Effector CD8-positive, alpha-beta T cell (primary cell): Measurements from ENCODE around the gene LHPP.

Experiments
- DNase-seq: peaks from one replicate; lab custom pipeline; 2025; lab: John Stamatoyannopoulos, UW

The LHPP gene

DNA sequence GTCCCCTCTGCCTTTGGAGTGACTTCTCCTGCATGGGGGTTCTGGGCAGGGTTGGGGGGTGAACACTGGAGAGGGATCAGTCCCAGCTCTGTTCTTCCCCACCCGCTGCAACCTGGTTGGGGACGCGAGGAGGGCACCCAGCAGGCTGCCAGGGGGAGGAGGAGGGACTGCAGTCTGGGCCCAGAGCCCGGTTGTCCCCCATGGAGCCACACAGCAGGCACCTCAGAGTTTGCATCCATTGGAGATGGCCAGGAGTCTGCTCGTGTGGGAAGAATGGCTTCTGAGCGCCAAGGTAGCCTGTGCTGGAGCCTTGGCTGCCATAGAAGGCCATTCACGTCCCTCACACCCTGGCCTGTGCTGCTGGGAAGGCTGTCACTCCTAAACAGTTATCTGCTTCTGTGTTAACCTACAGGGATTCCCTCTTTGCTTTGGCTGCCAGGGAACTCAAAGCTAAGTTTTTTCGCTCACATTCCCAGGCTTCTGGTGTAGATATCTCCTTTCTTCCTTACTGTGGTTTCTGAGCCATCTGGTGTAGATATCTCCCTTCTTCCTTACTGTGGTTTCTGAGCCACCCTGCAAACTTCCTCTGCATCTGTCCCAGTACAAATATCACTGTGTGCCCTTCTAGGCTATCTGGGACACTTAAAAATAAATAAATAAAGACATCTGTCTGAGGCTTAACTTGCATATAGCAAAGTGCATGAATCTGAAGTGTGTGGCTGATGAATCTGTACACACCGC, 133.7 kb downstream of the LHPP start:
- no peak for DNase-seq

DNA sequence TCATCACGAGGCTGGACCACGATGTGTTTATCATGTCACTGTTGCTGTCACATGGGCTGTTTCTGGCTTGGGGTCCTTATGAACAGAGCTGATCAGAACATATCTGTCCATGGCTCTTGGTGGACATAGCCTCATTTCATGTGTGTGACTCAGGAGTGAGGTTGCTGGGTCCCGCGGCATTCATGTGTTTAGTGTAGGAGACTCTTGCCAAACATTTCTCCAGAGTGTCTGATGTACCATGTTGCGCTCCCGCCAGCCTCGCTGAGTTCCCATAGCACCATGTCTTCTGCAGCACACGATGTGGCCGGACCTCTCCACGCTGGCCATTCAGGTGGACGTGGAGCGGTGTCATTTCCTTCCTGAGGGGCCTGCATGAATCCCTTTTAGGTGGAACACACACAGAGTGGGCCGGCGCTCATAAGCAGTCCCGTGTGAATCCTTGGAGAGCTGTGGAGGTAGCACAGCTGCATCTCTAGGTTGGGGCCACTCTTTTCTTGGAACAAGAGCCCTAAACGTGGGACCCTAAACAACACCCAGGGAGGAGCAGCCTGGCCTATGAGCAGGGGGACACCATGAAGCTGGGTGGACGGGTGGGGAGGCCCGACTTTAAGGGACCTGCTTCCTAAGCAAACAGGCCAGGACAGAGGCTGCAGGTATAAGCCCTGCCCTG, 134.6 kb downstream of the LHPP start:
- no peak for DNase-seq

DNA sequence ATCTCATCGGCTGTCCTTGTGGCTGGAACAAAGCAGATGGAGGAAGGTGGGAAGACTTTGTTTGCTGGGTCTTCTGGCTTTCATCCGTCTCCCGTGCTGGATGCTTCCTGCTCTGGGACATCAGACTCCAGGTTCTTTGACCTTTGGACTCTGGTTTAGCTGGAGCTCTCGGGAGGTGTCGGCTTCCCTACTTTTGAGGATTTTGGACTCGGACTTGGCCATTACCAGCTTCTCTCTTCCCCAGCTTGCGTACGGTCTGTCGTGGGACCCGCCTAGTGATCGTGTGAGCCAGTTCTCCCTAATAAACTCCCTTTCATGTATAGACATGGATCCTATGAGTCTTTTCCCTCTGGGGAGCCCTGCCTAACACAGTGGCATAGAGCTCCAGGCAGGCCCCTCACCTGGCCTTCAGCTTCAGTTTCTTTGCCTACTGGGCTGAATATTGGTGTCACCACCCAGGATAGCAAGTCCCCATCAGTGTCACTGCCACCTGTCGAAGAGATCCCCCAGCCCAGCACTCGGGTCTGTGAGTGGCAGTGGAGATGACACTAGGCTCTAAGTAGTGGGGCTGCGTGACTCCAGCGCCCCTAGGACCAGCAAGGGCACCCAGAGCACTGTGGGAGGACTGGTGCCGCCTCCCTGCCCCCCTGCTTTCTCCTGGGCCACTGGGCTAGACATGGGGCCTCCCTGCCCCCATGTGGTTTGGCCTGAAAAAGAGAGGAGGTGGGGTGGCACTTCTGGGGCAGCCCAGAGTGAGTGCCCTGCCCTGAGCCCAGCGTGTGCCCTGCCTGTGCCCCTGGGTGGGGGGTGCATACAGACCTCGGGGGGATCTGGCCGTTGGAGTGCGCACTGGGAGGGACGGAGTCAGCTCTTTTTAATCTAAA, 135.6 kb downstream of the LHPP start:
- DNase-seq, result no peak

DNA sequence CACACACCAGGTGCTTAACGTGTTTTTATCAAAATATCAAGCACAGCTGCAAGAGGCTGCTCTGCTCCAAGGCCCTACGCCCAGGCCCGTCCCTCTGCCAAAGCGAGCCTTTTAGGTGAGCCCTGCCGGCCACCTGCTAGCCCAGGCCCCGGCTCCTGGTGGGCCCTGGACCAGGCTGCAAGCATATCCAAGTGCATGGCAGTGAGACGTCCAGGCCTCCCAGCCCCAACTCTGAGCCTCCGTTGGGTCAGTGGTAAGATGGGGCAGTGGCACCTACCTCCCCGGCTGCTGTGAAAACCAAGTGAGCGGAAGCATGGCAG, 136.2 kb downstream of the LHPP start:
- no peak for DNase-seq

DNA sequence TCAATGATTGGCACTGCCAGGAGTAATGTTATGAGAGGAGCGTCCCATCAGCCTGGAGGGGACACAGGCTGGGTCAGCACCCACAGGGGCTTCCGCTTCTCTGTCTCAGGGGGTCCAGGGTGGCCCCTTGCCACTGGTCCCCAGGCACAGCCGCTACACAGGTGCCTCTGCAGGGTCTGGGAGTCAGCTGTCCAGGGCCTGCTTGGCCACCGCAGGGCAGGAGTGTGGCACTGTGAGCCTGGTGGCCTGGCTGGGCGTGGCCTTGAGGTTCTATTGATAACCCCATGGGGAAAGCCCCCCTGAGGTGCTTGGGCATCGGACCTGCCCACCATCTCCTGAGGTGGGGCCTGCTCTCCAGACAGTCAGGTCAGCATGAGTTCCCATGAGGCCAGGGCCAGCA, 136.6 kb downstream of the LHPP start:
- no peak for DNase-seq

DNA sequence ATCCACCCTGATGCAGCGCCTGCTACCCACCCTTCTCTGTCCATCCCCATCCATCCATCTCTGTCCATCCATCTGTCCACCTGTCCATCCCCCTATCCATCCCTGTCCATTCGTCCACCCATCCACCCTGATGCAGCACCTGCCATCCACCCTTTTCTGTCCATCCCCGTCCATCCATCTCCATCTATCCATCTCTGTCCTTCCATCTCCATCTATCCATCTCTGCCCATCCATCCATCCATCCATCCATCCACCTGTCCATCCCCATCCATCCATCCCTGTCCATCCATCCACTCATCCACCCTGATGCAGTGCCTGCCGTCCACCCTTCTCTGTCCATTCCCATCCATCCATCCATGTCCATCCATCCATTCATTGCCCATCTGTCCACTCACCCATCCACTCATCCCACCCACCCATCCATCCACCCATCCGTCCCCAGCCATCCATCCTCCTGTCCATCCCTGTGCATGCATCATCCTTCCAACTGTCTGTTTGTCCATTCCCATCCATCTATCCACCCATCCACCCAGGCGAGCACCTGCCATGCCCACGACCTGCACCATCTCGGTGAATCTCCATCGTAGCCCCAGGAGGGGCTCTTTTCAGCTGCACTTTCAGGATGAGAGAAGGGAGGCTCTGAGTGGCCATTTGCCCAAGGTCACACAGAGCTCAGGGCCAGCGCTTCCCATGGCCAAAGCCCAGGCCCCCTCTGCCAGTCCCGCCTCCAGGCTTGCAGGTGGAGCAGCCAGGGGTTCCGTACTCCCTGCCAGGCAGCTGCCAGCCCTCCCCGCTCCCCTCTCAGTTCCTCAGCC, 137.4 kb downstream of the LHPP start:
- DNase-seq, result no peak

DNA sequence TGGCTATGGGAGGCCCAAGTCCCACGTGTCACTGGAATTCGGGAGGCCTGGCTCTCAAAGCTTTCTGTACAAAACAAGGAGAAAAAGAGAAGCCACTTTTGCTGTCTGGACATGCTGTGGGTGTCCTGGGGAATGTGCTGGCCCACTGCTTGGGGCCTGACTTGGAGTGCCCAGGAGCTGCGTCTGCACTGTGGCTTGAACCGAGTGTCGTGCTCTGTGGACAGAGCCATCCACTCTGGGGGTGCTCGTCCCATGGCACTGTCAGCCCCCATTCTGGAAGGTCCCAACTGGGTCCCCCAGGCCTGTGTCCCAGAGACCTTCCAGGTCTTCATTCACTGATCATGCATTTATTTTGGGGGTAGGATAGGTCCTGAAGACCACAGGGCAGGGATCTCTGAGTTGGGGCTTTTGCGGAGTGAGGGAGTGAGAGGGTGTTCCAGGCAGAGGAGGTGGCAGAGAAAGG, 138.0 kb downstream of the LHPP start:
- DNase-seq, result no peak

DNA sequence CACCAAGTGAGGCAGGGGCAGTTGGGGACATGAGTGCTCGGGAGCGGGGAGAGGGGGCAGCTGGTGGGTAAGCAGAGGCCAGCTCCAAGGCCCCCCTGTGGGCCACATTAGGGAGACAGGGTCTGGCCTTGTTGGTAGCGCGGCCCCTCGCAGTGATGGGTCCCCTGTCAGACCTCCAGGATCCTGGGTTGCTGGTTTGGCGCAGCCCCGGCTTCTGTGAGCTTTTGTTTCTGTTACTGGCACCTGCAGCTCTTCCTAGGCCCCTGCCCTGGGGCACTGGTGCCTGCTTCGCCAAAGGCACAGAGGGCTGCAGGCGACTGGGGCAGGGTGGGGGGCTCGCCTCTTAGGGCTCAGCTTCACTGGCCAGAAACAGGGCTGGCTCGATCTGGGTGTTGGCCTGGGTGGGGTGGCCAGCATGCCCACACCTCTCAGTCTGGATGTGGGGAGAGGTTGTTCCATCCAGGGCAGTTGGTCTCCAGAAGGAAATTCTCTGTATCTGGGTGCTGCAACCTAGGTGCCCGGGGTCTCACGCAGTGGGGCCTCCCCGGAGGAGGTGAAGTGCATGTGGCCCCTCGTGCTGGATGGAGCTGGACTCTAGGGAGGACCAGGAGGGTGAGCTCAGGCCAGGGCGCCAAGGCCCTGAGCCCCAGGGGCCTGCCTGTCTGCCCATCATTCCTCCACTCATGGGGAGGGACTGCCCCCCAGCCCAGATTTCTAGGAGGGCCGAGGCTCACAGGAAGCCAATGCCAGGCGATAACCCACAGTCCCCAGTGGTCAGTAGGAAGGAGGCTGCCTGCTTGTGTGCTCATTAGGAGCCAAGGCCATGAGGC, 138.6 kb downstream of the LHPP start:
- no peak for DNase-seq

DNA sequence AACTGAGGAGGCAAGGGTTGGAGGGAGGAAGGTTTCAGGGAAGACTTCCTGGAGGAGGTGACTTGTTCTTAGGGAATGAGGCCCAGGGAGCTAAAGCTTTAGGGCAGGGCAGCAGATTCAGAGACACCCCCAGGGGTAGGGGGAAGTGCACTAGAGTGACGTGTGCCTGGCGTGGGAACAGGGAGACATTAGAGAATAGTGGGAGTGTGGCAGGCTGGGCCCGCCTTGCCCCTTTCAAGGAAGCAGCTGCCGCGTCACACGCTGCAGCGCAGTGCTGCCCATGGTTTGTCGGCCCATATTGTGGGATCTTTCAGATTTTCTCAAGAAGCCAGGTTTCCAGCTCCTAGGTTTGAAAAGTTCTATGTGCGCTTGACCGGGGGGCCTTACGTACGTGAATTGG, 139.4 kb downstream of the LHPP start:
- DNase-seq, result no peak

DNA sequence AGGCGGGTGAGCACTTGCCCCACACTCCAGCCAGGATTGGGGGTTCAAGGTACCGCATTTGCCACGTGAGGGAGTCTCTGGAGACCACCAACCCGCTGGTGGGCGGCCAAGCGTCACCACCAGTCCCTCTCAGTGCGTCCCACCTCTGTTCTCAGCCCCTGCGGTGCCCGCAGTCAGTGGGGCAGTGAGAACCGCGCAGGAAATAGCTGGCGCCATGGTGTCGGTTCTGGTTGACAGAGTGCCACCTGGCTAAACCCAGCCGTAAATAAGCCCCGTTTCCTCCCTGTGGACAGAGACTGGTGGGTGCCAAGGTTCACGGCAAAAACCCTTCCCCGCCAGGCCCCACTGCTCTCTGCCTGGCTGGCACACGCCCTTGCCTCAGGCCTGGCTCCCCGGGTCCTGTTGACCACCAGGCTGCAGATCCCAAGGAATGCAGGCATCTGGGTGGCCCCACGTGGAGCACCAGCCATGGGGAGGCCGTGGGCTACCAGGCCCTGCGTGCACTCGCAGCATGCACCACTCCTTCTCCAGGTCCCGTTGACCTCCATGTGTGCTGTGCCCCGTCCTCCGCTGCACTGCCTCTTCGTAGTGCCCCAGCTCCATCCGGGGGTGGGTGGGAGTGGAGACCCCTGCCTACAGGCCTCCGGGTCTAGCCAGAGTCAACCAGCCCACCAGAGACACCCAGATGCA, 140.0 kb downstream of the LHPP start:
- no peak for DNase-seq

DNA sequence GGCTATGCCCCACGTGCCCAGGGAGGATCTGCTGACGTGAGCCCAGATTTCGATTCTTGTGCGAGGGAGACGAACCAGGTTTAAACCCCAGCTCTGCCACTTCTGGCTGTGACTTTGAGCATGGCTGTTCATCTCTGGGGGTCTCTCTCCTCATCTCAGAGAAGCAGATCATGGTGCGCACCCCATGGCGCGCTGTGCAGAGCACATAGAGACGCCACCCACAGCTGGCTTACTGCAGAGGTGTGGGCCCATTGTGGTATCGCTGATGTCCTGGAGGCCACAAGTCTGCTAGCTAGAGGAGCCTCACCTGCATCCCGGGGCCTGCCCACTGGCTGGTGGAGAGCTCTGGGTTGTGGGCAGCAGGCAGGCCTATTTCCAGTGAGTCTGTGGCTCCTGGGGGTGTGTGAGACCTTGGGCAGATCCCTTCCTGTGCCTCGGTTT, 140.5 kb downstream of the LHPP start:
- no peak for DNase-seq

DNA sequence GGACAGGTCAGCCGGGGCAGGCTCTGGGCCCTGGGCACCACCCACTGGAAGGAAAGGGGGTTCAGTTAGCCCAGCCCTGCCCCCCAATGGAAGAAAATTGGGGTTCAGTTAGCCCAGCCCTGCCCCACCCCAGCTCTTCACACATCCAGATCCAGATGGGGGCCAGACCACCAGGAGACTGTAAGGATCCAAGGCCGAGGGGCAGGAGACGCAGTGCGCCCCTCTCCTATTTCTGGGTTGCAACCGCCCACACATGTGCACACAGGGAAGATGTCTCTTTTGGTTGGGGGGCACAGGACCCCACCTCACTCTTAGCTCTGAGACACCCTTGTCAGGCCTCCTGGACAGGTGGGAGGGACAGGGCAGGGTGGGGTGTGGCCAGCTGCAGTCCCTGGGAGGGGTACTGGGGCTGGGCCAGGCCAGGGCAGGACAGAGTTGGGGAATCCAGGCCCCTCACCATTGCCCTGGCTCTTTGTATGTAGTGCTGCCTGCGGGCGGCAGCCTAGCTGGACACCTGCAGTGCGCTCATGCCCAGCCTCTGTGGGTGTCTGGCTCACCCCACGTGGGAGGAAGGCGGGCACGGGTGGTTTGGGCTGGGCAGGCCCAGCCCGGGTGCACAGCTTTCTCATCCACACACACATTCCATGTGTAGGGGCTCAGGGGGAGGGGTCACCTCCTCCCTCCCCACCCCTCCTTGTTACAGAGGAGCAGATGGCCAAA, 141.2 kb downstream of the LHPP start:
- no peak for DNase-seq

DNA sequence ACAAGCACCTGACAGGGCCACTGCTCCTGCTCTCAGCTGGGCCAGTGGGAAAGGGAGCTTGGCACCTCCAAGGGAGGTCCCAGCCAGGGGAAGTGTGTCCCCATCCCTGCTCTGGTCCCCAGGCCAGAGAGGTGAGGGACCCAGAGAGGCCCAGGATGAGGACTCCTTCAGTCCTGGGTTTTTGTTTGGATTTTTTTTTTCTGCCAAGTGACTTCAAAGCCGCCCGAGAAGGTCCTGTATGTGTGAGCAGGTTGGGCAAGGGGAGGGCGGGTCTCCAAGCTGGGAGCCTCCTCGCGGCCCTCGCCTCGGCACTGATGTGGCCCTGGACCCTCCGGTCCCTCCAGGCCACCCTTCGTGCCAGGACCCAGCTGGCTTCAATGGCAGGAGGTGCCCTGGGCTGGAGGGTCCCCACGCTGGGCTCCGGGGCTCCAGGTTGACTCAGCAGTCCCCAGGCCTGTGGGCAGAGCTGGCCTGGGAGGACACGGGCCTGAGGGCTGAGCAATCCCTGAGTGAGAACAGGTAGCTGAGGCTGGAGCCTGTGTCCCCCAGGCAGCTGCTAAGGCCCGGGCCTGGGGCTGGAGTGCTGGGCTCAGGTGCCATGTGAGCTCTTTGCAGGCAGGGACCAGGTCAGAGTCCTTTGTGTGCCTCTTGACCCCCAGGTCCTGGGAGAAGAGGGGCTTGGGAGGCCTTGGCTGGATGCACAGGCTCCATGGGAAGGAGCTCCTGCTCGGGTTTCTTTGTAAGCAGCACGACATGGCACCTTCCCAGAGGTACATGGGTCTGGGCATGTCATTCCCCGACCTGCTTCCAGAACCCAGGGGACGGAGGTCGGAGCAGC, 142.0 kb downstream of the LHPP start:
- DNase-seq, result no peak

DNA sequence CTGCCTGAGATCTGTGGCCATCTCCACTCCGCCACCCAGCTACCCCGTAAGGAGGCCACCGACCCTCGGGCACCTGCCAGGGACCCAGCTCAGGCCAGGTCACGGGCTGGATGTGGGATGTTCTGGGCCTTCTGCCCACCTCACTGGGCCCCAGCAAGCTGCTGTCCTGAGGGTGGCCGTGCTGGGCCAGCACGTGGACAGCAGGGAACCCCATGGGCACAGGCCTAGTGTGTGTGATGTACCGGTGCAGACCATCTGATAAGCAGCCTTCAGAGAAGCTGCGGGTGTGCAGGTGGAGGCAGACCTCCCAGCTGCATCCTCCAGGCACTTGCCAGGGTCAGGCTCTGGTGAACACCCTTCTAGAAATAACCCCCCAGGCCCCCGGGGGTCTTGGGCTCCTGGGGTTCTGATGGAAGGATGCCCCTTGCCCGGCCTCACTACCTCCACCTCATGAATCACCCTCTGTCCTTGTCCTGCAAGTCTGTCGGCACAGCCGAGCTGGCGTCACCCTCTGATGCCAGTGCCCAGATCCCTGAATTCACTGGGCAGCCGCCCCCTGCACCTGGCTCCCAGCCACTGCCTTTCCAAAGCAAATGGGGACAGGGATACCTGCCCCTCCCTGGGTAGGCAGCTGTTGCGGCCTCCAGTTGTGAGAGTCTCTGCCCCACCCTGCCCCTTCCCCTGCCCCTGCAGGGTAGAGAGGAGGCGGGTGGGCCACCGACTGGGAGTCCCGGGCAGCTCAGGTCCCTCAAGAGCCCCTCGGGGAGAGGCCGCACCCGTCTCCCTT, 142.8 kb downstream of the LHPP start:
- no peak for DNase-seq

DNA sequence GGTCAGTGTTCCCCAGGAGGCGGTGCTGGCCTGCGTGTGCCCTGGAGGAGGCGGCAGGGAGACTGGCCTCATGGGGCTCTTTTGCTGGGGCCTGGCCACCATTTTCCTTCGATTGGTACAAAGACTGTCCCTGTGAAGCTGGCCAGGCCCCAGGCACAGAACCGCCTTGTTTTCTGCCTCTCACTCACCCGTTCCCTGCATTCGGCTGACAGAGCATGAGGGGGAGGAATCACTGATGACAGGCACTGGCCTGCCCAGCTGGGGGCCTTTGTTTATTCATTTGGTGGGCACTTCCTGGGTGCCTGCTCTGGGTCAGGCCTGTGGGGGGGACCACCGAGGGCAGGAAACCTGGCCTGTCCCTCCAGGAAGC, 143.4 kb downstream of the LHPP start:
- DNase-seq, result no peak

DNA sequence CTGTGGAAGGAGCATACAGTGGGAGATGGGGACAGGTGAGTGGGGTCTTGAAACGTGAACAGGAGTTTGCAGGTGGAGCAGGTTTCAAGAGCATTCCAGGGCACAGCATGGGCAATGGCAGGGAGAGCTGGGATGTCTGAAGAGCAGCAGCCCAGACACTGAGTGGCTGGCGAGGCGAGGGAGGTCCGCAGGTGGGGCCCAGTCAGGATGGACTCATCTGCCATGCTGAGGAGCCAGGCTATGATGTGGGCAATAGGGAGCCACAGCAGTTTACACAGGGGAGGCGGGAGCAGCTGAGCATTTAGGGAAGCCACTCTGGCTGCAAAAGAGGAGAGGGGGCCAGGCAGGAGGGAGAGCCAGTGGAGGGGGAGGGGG, 143.8 kb downstream of the LHPP start:
- no peak for DNase-seq

DNA sequence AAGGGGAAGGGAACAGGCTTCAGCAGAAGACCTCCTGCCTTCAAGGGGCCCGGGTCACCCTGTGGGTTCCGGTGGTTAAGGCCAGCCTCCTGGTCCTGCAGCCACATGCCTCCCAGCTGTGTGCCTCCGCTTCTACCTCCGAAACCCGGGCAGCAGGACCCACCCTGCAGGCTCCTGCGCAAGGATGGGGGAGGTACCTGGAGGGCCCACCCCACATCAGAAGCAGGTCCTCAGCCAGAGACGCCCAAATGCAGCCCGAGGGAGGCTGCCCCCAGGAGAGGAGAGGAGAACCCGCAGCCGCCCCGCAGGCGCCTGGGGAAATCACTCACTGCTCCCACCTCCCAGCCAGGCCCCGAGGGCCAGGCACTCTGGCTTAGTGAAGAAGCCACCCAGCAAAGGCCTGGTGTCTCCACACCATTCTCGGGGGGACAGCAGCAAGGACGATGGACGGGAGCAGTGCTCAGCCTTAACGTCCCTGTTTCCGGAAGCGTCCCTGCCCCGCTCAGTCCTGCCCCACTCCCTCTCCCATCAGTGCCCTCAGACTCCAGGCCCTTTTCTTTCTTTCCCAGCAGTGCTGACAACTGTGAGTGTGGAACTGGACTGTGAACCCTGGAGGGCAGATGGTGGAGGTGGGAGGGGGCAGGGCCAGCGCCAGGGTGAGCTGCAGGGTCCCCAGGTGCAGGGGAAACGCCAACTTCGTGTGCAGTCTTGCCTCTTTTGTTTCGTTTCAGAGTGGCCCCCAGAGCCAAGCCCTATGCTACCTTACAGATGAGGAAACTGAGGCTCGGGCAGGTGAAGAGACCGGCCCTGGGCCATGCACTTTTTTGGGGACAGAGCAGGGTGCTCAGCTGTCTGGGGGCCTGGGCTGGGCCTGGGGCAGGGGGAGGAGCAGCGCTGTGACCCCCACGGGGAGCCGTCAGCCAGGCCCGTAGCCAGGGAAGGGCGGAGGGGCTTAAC, 144.5 kb downstream of the LHPP start:
- no peak for DNase-seq
